ENCODE measurements around the gene HOPX. TPM values are rescaled to one million over a fixed set of nuclear protein-coding genes. Genes with fewer than 3 reads are reported as not detected.
"Not testable (repeated sequence)": the region's sequence is repeated elsewhere in the genome, so short reads cannot be mapped to it uniquely, and the experiment has no call there.

The HOPX gene
- total RNA-seq, 1 experiment from 2014 or later = 1.0 TPM

DNA sequence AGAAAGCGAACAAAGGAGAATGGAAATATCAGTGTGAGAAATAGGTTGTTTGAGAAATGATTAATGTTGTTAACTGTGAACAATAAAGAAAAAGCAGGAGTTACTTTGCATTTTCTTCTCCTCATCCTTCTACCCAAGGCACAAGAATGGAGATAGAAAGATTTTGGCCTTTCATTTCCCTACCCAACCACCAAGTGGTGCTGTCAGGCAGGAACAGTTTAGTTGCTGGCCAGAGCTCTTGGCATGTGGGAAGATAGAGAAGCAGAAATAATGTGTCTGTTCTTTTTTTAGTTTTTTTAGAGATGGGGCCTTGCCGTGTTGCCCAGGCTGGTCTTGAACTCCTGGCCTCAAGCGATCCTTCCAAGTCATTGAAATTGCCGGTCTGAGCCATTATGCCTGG lies 12.8 kb downstream of the HOPX start:
- H3K27ac ChIP-seq = no peak overlapping the region
- H3K27me3 ChIP-seq (ENCODE audit: insufficient read depth, low read depth) = no peaks in the 10 kb centered on the region
- no TSS peak for BruUV-seq (replicated peaks)
- ChIA-PET CTCF (interaction anchor here (0.6 kb wide), 1 partner anchor 27 kb away, joined by 3 read pairs; no protein-coding TSS in a partner anchor), POLR2A (ENCODE audit: unreplicated experiment) (no interaction called here)
- no peak overlapping the region for H2AFZ ChIP-seq
- intact Hi-C loops (cut with micrococcal nuclease; ENCODE audit: unreplicated experiment) = loop anchor here (1.0 to 5.0 kb wide), 2 partner anchors 91 to 132 kb away; no protein-coding TSS in a partner anchor
- H3K4me1 ChIP-seq (replicated peaks; ENCODE audit: insufficient read depth) = no peaks in the 10 kb centered on the region
- no peaks in the 10 kb centered on the region for H3K9me3 ChIP-seq (ENCODE audit: insufficient read depth, low read depth)
- H3K4me2 ChIP-seq = no peak overlapping the region
- H3K79me2 ChIP-seq (ENCODE audit: low read depth) = no peaks in the 10 kb centered on the region
- no peaks in the 10 kb centered on the region for H3K36me3 ChIP-seq (ENCODE audit: low read depth)
- DNase-seq = peak in 1 of 2 experiments; percentile 5
- H3F3A ChIP-seq (ENCODE audit: insufficient read depth, low read depth) = no peaks in the 10 kb centered on the region
- TF ChIP-seq CTCF (conservative IDR thresholded peaks at IDR 0.05) (peak; percentile 62), EZH2 (IDR thresholded peaks at IDR 0.05; ENCODE audit: low read depth) (no peak)
- no peaks in the 10 kb centered on the region; the same call in 1 of the 2 replicates for H3K9me2 ChIP-seq (ENCODE audit: insufficient read depth)
- H3K4me3 ChIP-seq = no peak overlapping the region
- no peaks in the 10 kb centered on the region for H4K20me1 ChIP-seq (ENCODE audit: insufficient read depth)

- H3K9me2 ChIP-seq (ENCODE audit: insufficient read depth); H3K4me1 ChIP-seq (replicated peaks; ENCODE audit: insufficient read depth); H3K4me3 ChIP-seq; POLR2A ChIA-PET (ENCODE audit: unreplicated experiment); H3K79me2 ChIP-seq (ENCODE audit: low read depth); H3K36me3 ChIP-seq (ENCODE audit: low read depth); H3K4me2 ChIP-seq; H4K20me1 ChIP-seq (ENCODE audit: insufficient read depth); H3K27ac ChIP-seq; H3K27me3 ChIP-seq (ENCODE audit: insufficient read depth, low read depth); H2AFZ ChIP-seq; H3K9me3 ChIP-seq (ENCODE audit: insufficient read depth, low read depth); CTCF ChIA-PET; H3F3A ChIP-seq (ENCODE audit: insufficient read depth, low read depth); DNase-seq; BruUV-seq (replicated peaks): not testable (repeated sequence)
- intact Hi-C loops (cut with micrococcal nuclease; ENCODE audit: unreplicated experiment) = loop anchor here (5.0 kb wide), 1 partner anchor 90 kb away; no protein-coding TSS in a partner anchor
Observed at GRCh38 chr4:56667396-56667795, 13.7 kb downstream of the HOPX start.

DNA sequence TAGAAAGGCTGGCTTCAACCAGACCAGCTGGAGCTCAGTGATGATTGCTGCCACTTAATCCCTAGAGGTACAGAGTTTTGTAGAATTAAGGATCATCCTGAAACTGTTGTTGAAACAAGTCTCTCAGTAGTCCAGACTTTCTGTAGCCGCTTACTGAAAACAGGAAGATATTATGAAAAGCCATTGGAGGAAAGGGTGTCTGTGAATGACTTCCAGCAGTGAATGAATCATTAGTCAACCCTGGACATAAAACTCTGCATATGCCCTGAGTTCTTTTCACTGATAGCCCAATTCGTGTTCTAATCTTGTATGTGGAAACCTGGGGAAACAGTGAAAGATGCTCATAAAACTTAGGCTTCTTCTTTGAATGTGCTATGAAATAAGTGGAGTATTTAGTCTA lies 14.8 kb downstream of the HOPX start:
- BruUV-seq (replicated peaks) = no TSS peak
- Histone ChIP-seq H2AFZ (no peak overlapping the region), H3F3A (ENCODE audit: insufficient read depth, low read depth) (no peaks in the 10 kb centered on the region), H3K27me3 (ENCODE audit: insufficient read depth, low read depth) (no peaks in the 10 kb centered on the region), H3K4me3 (no peak overlapping the region), H3K4me1 (replicated peaks; ENCODE audit: insufficient read depth) (no peaks in the 10 kb centered on the region), H3K9me3 (ENCODE audit: insufficient read depth, low read depth) (no peaks in the 10 kb centered on the region), H3K79me2 (ENCODE audit: low read depth) (no peaks in the 10 kb centered on the region), H4K20me1 (ENCODE audit: insufficient read depth) (no peaks in the 10 kb centered on the region), H3K36me3 (ENCODE audit: low read depth) (no peaks in the 10 kb centered on the region), H3K27ac (no peak overlapping the region), H3K9me2 (ENCODE audit: insufficient read depth) (no peaks in the 10 kb centered on the region; the same call in 1 of the 2 replicates), H3K4me2 (no peak overlapping the region)
- TF ChIP-seq EZH2 (IDR thresholded peaks at IDR 0.05; ENCODE audit: low read depth) = no peak
- no peak for TF ChIP-seq CTCF (conservative IDR thresholded peaks at IDR 0.05)
- CTCF ChIA-PET = no interaction called here
- no peak for DNase-seq
- intact Hi-C loops (cut with micrococcal nuclease; ENCODE audit: unreplicated experiment) = loop anchor here (5.0 kb wide), 1 partner anchor 89 kb away; no protein-coding TSS in a partner anchor
- POLR2A ChIA-PET (ENCODE audit: unreplicated experiment) = no interaction called here

GRCh38 chr4:56665781-56666180 lies 15.3 kb downstream of the HOPX start:
- no peaks in the 10 kb centered on the region for H4K20me1 ChIP-seq (ENCODE audit: insufficient read depth)
- CTCF ChIA-PET = interaction anchor here (0.6 kb wide), 1 partner anchor 121 kb away, joined by 3 read pairs; no protein-coding TSS in a partner anchor

More at GRCh38 chr4:56665781-56666180, 15.3 kb downstream of the HOPX start:
- Histone ChIP-seq H3K4me3 (no peak overlapping the region), H3K4me2 (no peak overlapping the region), H3K27ac (no peak overlapping the region), H3K27me3 (ENCODE audit: insufficient read depth, low read depth) (no peaks in the 10 kb centered on the region), H3K36me3 (ENCODE audit: low read depth) (no peaks in the 10 kb centered on the region), H3K4me1 (replicated peaks; ENCODE audit: insufficient read depth) (no peaks in the 10 kb centered on the region), H3K79me2 (ENCODE audit: low read depth) (no peaks in the 10 kb centered on the region), H3K9me2 (ENCODE audit: insufficient read depth) (no peaks in the 10 kb centered on the region; the same call in 1 of the 2 replicates), H3F3A (ENCODE audit: insufficient read depth, low read depth) (no peaks in the 10 kb centered on the region), H3K9me3 (ENCODE audit: insufficient read depth, low read depth) (no peaks in the 10 kb centered on the region), H2AFZ (no peak overlapping the region)
- TF ChIP-seq CTCF (conservative IDR thresholded peaks at IDR 0.05) = no peak
- no peak for TF ChIP-seq EZH2 (IDR thresholded peaks at IDR 0.05; ENCODE audit: low read depth)
- intact Hi-C loops (cut with micrococcal nuclease; ENCODE audit: unreplicated experiment) = loop anchor here (5.0 kb wide), 1 partner anchor 88 kb away; no protein-coding TSS in a partner anchor
- no peak for DNase-seq
- BruUV-seq (replicated peaks) = no TSS peak
- POLR2A ChIA-PET (ENCODE audit: unreplicated experiment) = no interaction called here

All from PC-9 (cell line).